G401 (cell line): ENCODE data around the gene ABR. TPM values are rescaled to one million over a fixed set of nuclear protein-coding genes. Genes with fewer than 3 reads are reported as not detected.
"Not testable (repeated sequence)": the region's sequence is repeated elsewhere in the genome, so short reads cannot be mapped to it uniquely, and the experiment has no call there.

Source experiments
- DNase-seq: peaks from one replicate; pipeline ENCODE4 v3.0.0-alpha.2; 2015; ENCODE audit warnings: low spot score
- in situ Hi-C: cut with HindIII; loops from 2 replicates; pipeline ENCODE4 v1.10.0; 2016; ENCODE audit warnings: low sequenced_read_pairs, mixed read lengths
- total RNA-seq: library from RNA; depleted of rRNA; stranded (reverse); fragments of >200 nt; shearing (Covaris generic); gene quantifications from 2 replicates; pipeline ENCODE4 v1.2.3, GENCODE V29; 2014

ABR gene
- total RNA-seq, 1 experiment from 2014 or later = 128 TPM

DNA sequence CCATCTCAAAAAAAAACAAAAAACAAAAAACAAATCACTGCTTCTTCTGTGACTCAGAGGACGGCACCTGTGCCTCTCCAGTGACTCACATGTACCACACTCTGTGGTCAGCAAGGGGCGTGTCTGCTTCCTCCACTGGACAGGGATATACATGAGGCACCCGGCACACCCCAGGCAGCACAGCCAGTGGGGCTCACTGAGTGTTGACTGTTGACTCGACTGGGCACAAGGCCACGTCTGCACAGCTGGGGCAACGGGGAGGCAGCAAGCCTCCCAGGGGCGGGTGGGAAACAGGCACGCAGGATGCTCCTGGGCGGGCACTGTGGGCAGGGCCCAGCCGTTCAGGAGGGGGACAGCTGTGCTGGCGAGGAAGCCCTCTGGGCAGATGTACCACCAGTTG, 118.8 kb downstream of the ABR start:
- DNase-seq = no peak
- in situ Hi-C loops = no loop called here

GRCh38 chr17:1059131-1059795, 120.5 kb downstream of the ABR start:
- in situ Hi-C loops = no loop called here
- DNase-seq = no peak

- DNase-seq = no peak
- in situ Hi-C loops = no loop called here
Observed at GRCh38 chr17:1058423-1059130, 121.2 kb downstream of the ABR start.

DNA sequence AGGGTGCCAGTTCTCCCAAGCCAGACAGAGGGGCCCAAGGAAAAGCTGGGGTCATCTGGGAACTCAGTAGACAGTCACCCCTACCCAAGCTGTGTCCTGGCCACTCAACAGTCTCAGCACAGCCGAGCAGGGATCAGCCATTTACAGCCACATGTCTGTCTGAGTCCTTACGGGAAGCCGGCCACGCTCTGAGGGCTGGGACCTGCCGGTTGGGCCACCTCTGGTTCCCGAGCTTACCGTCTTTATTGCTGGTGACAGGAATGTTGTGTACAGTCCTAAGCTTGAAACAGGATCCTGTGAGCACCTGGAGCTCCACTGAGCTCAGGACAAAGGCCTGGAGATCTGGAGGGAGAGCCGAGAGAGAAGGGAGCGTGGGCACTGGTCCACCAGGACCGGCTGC, 123.0 kb downstream of the ABR start:
- DNase-seq = no peak
- in situ Hi-C loops = no loop called here

- DNase-seq = peak; percentile 63
- in situ Hi-C loops = no loop called here
Observed at GRCh38 chr17:1055751-1056645, 123.8 kb downstream of the ABR start.

DNA sequence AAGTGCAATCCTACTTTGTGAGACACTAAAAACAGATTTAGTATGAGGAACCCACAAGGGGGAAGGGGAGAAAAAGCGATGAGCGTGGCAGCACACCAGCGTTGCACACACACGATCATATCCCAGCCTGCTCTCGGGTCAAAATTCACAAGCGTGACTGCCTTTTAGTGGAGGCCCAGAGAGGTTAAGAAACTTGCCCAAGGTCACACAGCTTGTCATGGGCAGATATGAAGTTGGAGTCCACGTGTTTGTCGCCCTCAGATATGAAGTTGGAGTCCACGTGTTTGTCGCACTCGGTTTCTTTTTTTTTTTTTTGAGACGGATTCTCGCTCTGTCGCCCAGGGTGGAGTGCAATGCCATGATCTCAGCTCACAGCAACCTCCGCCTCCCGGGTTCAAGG, 124.5 kb downstream of the ABR start:
- in situ Hi-C loops = no loop called here
- no peak for DNase-seq

- no peak for DNase-seq
- in situ Hi-C loops = no loop called here
Observed at GRCh38 chr17:1054656-1055055, 125.1 kb downstream of the ABR start.

DNA sequence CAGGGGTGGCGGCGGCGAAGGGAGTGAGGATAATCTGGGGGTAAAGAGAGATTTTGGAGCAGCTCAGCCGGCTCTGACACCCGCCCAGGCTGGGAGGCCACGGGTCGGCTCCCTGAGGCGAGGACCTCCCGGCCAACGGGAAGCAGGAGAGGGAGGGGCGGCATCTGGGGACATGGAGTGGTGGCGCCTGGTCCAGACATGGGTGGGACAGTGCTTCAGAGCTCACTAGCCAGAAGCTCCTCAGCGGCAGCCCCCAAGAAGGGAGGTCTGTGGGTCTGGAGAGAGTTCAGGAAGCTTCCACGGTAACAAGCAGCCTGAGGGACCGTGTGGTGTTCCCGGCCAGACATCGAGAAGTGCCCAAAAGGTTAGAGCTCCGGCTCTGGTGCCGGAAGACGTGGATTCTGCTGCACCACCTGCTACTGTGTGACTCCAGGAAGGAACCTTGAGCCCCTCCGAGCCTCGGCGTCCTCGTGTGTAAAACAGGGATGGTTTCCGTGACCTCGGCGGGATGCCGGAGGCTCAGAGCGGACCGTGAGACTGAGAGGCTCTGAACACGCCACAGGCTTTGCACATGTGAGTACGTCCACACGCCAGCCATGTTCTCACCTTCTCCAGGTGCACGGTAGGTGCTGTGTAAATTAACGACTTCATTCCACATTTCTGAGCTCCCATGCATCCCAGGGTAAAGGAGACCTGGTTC, 126.0 kb downstream of the ABR start:
- DNase-seq = no peak
- in situ Hi-C loops = no loop called here

DNA sequence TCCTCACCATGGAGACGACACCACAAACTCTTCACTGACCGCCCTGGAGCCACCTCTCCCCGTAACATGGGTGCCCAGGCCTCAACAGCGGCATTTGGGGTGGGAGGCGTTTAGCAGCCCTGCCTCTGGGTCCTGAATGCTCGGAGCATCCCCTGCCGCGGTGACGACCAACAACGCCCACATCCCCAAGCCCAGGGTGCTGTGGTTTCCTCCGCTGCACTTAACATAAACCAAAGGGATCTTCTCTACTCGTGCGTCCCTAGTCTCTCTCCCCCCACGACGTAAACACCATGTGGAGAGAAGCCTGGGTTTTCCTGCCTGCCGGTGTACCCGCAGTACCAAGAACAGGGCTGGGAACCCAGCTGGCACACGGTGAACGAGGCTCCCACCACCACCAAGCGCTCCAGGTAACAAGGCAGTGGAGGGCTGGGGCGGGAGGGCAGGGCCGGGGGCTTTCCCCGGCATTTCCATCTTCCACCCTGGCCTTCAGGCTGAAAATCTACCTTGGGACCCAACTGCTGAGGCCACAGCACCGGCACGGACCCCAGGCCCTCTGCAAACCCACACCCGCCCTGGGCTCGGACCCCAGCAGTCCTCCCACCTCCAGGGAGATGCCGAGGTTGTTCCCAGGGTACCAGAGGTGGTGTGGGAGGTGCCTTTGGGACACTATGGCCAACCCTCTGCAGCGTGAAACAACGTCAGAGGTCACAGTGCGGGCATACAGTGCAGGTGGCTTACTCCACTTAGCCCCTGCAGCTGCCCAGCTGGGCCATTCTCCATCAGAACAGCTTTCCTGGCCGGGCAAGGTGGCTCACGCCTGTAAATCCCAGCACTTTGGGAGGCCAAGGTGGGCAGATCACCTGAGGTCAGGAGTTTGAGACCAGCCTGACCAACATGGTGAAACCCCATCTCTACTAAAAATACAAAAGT, 128.5 kb downstream of the ABR start:
- in situ Hi-C loops = no loop called here
- DNase-seq = no peak

DNA sequence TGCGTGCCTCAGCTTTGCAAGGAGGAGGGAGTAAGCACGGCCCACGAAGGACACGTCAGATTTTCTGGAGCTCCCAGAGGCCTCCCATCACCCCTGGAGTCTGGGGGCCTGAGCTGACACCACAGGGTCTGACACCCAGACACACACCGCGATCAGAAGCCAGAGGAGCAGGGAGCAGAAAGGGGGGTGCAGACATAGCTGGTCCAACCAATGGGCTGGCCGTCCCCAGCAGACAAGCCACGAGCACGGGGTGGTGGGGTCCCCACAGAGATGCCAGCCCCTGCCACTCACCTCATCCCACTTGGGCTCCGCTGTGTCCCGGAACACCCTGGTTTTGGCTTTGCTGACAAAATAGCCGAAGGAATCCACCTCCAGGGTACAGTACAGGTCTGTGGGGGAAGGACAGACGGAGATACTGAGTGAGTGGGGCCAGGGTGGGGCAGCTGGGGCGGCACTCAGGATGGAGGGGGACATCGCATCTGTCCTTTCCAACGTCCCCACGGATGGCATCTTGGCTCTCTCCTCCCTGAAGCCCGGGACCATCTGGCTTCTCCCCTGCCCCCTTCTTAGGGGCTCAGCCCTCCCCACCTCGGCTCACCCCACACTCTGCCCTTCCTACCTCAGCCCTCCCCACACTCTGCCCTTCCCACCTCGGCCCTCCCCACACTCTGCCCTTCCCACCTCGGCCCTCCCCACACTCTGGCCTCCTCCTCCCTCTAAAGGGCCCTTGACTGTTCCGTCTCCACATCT, 129.4 kb downstream of the ABR start:
- DNase-seq = no peak
- in situ Hi-C loops = no loop called here

DNA sequence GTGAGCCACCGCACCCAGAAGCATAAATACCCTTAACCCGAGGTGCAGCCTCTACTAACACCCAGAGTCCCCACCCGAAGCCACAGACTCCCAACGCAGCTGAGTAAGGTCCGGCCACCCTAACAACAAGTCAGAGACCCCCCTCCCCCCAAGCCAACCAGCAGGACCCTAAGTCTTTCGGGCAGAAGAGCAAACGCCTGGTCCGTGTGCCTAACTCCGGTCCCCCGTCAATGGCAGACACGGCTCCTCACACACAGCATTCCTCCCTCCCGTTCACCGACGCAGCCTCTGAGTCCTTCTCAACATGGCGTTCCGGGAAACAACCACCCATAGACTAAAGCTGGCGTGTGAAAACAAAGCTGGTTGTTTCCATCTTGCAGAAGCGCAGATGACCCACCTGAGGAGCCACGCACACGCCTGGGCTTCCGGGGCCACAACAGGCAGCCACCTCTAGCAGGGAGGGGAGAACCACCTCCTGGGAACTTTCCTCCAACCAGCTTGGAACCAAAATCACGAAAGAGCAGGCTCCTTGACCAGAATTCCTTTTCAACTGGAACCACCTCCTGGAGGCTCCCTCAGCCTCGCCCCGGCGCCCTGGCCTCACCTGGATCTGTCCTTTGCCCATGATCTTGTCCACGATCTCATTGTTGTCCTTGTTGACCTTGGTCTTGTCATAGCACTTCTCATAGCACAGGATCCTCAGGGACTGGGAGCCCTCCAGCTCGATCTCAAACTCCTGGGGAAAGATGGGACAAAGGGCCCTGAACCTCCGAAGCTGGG, 130.1 kb downstream of the ABR start:
- no peak for DNase-seq
- in situ Hi-C loops = no loop called here

- DNase-seq, in situ Hi-C loops: not testable (repeated sequence)
Observed at GRCh38 chr17:1048516-1049115, 131.2 kb downstream of the ABR start.

- no peak for DNase-seq
- in situ Hi-C loops = no loop called here
Observed at GRCh38 chr17:1047879-1048470, 131.8 kb downstream of the ABR start.

GRCh38 chr17:1047177-1047878, 132.5 kb downstream of the ABR start:
- peak; percentile 81 for DNase-seq
- in situ Hi-C loops = no loop called here

DNA sequence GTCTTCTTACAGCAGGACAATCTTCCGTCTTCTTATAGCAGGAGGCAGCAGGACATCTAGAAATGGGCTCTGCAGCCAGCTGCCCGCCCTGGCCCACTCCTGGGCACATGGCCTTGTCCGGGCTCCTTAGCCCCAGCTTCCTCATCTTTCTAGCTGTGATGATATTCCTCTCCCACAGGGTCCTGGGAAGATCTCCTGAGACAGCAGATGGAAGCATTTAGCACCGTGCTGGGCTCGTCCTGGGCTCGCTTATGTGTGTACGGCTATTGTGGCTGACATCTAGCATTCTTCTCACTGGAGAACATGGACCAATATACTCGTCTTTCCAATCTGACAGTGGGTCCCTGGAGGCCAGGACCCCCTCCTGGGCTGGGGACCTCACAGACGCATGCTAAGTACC, 134.3 kb downstream of the ABR start:
- DNase-seq = peak; percentile 81
- in situ Hi-C loops = no loop called here
